Right lobe of liver (tissue), 4 donors: ENCODE data around the gene RASGRF2.

Source experiments
- POLR2A ChIP-seq: fragments of 450-650 bp; IDR thresholded peaks from one replicate; pipeline ENCODE4 v1.6.1; 2017; ENCODE audit warnings: antibody characterized with exemption, mild to moderate bottlenecking
- TF ChIP-seq, protein P1 (sequence below), 4 donors: fragments of 200-600 bp in 3 of 4; fragments of 450-650 bp in 1 of 4; IDR thresholded peaks; one replicate each; pipeline versions ENCODE4 v1.5.1 to v1.8.0; 2016 to 2022; ENCODE audit warnings: antibody characterized with exemption in 4 of 4, mild to moderate bottlenecking in 2 of 4
- donor health status: DM: no; HTN: no; CAD: no.
- donor health status: DM: no; HTN: no; CAD: no.
- donor health status: DM: no; HTN: yes; CAD: no.

GRCh38 chr5:81164476-81164875, 204.3 kb downstream of the RASGRF2 start:
- TF ChIP-seq, protein P1, sequence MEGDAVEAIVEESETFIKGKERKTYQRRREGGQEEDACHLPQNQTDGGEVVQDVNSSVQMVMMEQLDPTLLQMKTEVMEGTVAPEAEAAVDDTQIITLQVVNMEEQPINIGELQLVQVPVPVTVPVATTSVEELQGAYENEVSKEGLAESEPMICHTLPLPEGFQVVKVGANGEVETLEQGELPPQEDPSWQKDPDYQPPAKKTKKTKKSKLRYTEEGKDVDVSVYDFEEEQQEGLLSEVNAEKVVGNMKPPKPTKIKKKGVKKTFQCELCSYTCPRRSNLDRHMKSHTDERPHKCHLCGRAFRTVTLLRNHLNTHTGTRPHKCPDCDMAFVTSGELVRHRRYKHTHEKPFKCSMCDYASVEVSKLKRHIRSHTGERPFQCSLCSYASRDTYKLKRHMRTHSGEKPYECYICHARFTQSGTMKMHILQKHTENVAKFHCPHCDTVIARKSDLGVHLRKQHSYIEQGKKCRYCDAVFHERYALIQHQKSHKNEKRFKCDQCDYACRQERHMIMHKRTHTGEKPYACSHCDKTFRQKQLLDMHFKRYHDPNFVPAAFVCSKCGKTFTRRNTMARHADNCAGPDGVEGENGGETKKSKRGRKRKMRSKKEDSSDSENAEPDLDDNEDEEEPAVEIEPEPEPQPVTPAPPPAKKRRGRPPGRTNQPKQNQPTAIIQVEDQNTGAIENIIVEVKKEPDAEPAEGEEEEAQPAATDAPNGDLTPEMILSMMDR (IDR thresholded peaks at IDR 0.05): no peak
- no peak for TF ChIP-seq POLR2A
